Keratinocyte (primary cell): Measurements from ENCODE around the gene EEF2K. TPM values are rescaled to one million over a fixed set of nuclear protein-coding genes. Genes with fewer than 3 reads are reported as not detected.

ENCODE experiments used
- DNase-seq: peaks from one replicate; pipeline ENCODE4 v3.0.0-alpha.2; 2011; ENCODE audit warnings: low read depth, missing footprints, low spot score
- FAIRE-seq: peaks from 2 replicates; lab custom pipeline; 2011; peaks lifted over from hg19 to GRCh38; lab: Jason Lieb, UNC
- H2AFZ ChIP-seq: 2 replicates; pipeline ENCODE4 v1.6.0; 2012; ENCODE audit warnings: low read length, control low read depth, inconsistent platforms; ENCODE audit not compliant: control insufficient read depth
- H3K27ac ChIP-seq: 2 replicates; pipeline ENCODE4 v1.5.1; 2011; ENCODE audit warnings: low read length; ENCODE audit not compliant: control insufficient read depth, insufficient read depth
- H3K27me3 ChIP-seq: 3 replicates; pipeline ENCODE4 v1.6.0; 2011; ENCODE audit warnings: low read length; ENCODE audit not compliant: control insufficient read depth, insufficient read depth; ENCODE audit errors: extremely low read depth
- H3K36me3 ChIP-seq, 2 experiments: 2 replicates in 1 of 2; 3 replicates in 1 of 2; pipeline ENCODE4 v1.5.1; 2011; ENCODE audit warnings: low read length in 2 of 2, mild to moderate bottlenecking in 1 of 2; ENCODE audit not compliant: control insufficient read depth in 2 of 2, insufficient read depth in 2 of 2; ENCODE audit errors: extremely low read depth in 1 of 2
- H3K4me1 ChIP-seq: 3 replicates; pipeline ENCODE4 v1.5.1; 2011; ENCODE audit warnings: low read length; ENCODE audit not compliant: control insufficient read depth, insufficient read depth; ENCODE audit errors: extremely low read depth
- H3K4me2 ChIP-seq: 3 replicates; pipeline ENCODE4 v1.6.0; 2011; ENCODE audit warnings: low read depth, low read length; ENCODE audit not compliant: control insufficient read depth, insufficient read depth; ENCODE audit errors: extremely low read depth
- H3K4me3 ChIP-seq, 3 experiments: fragments of 200-600 bp in 1 of 3; sonication (generic) in 1 of 3; 2 replicates in 2 of 3; 3 replicates in 1 of 3; pipeline ENCODE4 v1.5.1; 2011 to 2016; ENCODE audit warnings: low read length in 3 of 3, mild to moderate bottlenecking in 3 of 3, control low read depth in 2 of 3, inconsistent platforms in 1 of 3, low read depth in 1 of 3, mixed read lengths in 1 of 3, mixed run types in 1 of 3, moderate library complexity in 1 of 3; ENCODE audit not compliant: control insufficient read depth in 2 of 3, insufficient read depth in 2 of 3; ENCODE audit errors: extremely low read depth in 1 of 3
- H3K79me2 ChIP-seq: 2 replicates; pipeline ENCODE4 v1.6.0; 2012; ENCODE audit warnings: low read length; ENCODE audit not compliant: control insufficient read depth, insufficient read depth
- H3K9ac ChIP-seq: 3 replicates; pipeline ENCODE4 v1.6.0; 2011; ENCODE audit warnings: low read length; ENCODE audit not compliant: control insufficient read depth, insufficient read depth; ENCODE audit errors: extremely low read depth
- H3K9me1 ChIP-seq: 3 replicates; pipeline ENCODE4 v1.6.0; 2011; ENCODE audit warnings: low read length; ENCODE audit not compliant: control insufficient read depth, insufficient read depth; ENCODE audit errors: extremely low read depth
- H3K9me3 ChIP-seq: 2 replicates; pipeline ENCODE4 v1.5.1; 2012; ENCODE audit warnings: low read depth, low read length; ENCODE audit not compliant: control insufficient read depth
- H4K20me1 ChIP-seq: 3 replicates; pipeline ENCODE4 v1.6.0; 2011; ENCODE audit warnings: low read length; ENCODE audit not compliant: control insufficient read depth, insufficient read depth; ENCODE audit errors: extremely low read depth
- EZH2 ChIP-seq: IDR thresholded peaks from one replicate; pipeline ENCODE4 v1.6.1; 2012; ENCODE audit warnings: inconsistent platforms, mild to moderate bottlenecking, low read length, moderate library complexity
- dilution Hi-C: fragments of 300-500 bp; cut with MboI; formaldehyde crosslinking; loops from one replicate; pipeline ENCODE4 v1.7.0; 2020; ENCODE audit warnings: low sequenced_read_pairs; ENCODE audit not compliant: extremely low pct_ligation_motif_present
- polyA plus RNA-seq, 5 experiments: library from polyadenylated mRNA; depleted of rRNA in 3 of 5; stranded (reverse) in 3 of 5; stranded (forward) in 1 of 5; unstranded in 1 of 5; fragments of >200 nt; gene quantifications; 1 replicate in 1 of 5; 2 replicates in 3 of 5; 3 replicates in 1 of 5; pipeline versions ENCODE4 v1.2.1 to v1.2.3, GENCODE V29; 2011 to 2012; ENCODE audit warnings: missing spikeins in 2 of 5, low read depth in 1 of 5, low replicate concordance in 1 of 5
- TF ChIP-seq, protein P1 (sequence below), 3 experiments: IDR thresholded peaks in 1 of 3; conservative IDR thresholded peaks in 1 of 3; optimal IDR thresholded peaks in 1 of 3; 2 replicates in 2 of 3; 3 replicates in 1 of 3; pipeline versions ENCODE3 to v1.5.1; 2011; ENCODE audit warnings: low read length in 3 of 3, mild to moderate bottlenecking in 3 of 3, moderate library complexity in 2 of 3, control low read depth in 1 of 3, inconsistent platforms in 1 of 3; ENCODE audit not compliant: insufficient read depth in 2 of 3; ENCODE audit errors: extremely low read depth in 1 of 3

EEF2K gene
- polyA plus RNA-seq, 1 donor (not counting 4 experiments of a cell fraction or from before 2014, with no cell fraction given): 7.3 TPM

DNA sequence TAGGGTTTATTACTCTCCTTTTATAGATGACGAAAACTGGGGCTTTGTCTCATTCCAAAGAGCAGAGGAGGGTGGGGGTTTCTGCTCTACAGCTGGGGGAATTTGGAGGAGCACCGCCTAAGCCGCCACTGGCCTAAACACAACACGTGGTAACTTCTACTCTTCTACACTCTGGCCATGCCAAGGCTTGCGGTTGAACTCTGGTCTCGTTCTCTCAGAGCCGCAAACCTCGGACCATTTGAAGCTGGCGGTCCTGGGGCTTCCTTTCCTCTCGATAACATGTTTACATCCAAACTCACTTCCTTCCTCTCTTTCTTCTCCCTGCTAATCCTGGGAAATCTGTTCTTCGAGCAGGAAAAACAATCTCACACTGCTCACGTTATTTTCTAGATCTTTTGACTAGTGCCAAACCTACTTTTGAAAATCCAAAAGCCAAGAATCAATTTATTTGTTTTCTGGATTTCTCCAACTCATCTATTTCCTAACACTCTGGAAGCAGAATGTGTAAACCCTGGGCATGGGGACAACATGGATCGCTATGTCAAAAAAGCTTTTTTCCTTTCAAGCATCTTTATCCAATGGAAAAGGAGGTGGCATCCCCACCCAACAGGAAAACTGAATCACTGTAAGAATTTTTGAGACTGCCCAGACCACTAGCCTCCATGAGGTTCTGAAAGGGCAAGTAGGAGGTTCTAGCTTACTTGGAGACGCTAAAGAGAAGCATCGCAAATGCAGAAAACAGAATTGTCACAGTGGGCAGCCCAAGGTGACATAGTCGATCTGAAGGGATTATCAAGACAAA, 13.6 kb upstream of the EEF2K start:
- no peaks in the 10 kb centered on the region for H3K9me3 ChIP-seq
- DNase-seq (no peak), FAIRE-seq (no peak)
- H3K79me2 ChIP-seq: no peaks in the 10 kb centered on the region
- dilution Hi-C loops: no loop called here
- H3K4me2 ChIP-seq: peak overlapping the region; percentile 99
- peak overlapping the region; percentile 77 for H2AFZ ChIP-seq
- peak overlapping the region in 2 of 3 experiments; percentile 74 to 78 for H3K4me3 ChIP-seq
- TF ChIP-seq, protein P1, sequence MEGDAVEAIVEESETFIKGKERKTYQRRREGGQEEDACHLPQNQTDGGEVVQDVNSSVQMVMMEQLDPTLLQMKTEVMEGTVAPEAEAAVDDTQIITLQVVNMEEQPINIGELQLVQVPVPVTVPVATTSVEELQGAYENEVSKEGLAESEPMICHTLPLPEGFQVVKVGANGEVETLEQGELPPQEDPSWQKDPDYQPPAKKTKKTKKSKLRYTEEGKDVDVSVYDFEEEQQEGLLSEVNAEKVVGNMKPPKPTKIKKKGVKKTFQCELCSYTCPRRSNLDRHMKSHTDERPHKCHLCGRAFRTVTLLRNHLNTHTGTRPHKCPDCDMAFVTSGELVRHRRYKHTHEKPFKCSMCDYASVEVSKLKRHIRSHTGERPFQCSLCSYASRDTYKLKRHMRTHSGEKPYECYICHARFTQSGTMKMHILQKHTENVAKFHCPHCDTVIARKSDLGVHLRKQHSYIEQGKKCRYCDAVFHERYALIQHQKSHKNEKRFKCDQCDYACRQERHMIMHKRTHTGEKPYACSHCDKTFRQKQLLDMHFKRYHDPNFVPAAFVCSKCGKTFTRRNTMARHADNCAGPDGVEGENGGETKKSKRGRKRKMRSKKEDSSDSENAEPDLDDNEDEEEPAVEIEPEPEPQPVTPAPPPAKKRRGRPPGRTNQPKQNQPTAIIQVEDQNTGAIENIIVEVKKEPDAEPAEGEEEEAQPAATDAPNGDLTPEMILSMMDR (optimal IDR thresholded peaks at IDR 0.05 in 1 of 3, IDR thresholded peaks at IDR 0.05 in 1 of 3, conservative IDR thresholded peaks at IDR 0.05 in 1 of 3; ENCODE audit: extremely low read depth in 1 of 3, insufficient read depth in 2 of 3, low read length in 3 of 3): no peak
- TF ChIP-seq EZH2: no peak
- peak overlapping the region; percentile 95 for H3K27ac ChIP-seq
- no peaks in the 10 kb centered on the region for H3K9me1 ChIP-seq
- peak overlapping the region; percentile 88 for H3K9ac ChIP-seq
- peaks cover 34% of the 10 kb centered on the region for H3K4me1 ChIP-seq
- no peaks in the 10 kb centered on the region for H4K20me1 ChIP-seq
- H3K27me3 ChIP-seq: no peaks in the 10 kb centered on the region
- H3K36me3 ChIP-seq: no peaks in the 10 kb centered on the region

DNA sequence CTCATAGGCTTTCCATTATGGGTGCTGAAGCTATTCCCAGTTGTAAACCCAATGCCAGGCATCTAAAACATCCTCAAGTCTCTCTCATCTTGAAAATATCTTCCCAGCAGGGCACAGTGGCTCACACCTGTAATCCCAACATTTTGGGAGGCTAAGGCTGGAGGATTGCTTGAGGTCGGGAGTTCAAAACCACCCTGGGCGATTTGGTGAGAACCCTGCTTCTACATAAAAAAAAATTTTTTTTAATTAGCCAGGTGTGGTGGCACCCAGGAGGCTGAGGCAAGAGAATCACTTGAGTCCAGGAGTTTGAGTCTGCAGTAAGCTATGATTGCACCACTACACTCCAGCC, 13.0 kb upstream of the EEF2K start:
- no peak overlapping the region for H3K4me3 ChIP-seq
- no peaks in the 10 kb centered on the region for H3K79me2 ChIP-seq
- H3K4me1 ChIP-seq: peaks cover 34% of the 10 kb centered on the region
- H3K9me3 ChIP-seq: no peaks in the 10 kb centered on the region
- no peaks in the 10 kb centered on the region for H3K27me3 ChIP-seq
- no peak for FAIRE-seq
- dilution Hi-C loops: no loop called here
- no peaks in the 10 kb centered on the region for H3K36me3 ChIP-seq
- H2AFZ ChIP-seq: no peak overlapping the region
- no peaks in the 10 kb centered on the region for H3K9me1 ChIP-seq
- H3K4me2 ChIP-seq: no peak overlapping the region
- no peak for DNase-seq
- TF ChIP-seq, protein P1 (optimal IDR thresholded peaks at IDR 0.05 in 1 of 3, IDR thresholded peaks at IDR 0.05 in 1 of 3, conservative IDR thresholded peaks at IDR 0.05 in 1 of 3; ENCODE audit: extremely low read depth in 1 of 3, insufficient read depth in 2 of 3, low read length in 3 of 3): no peak
- no peak for TF ChIP-seq EZH2
- no peak overlapping the region for H3K9ac ChIP-seq
- H4K20me1 ChIP-seq: no peaks in the 10 kb centered on the region
- no peak overlapping the region for H3K27ac ChIP-seq
